Colon (tissue), 2 donors: ENCODE data around the gene RAB1A.
"Not testable (repeated sequence)": the region's sequence is repeated elsewhere in the genome, so short reads cannot be mapped to it uniquely, and the experiment has no call there.

ENCODE experiments used
- FAIRE-seq: peaks from 2 replicates; lab custom pipeline; 2012; peaks lifted over from hg19 to GRCh38; lab: Jason Lieb, UNC
- donor health status: control.
- donor health status: control.

Gene RAB1A

DNA sequence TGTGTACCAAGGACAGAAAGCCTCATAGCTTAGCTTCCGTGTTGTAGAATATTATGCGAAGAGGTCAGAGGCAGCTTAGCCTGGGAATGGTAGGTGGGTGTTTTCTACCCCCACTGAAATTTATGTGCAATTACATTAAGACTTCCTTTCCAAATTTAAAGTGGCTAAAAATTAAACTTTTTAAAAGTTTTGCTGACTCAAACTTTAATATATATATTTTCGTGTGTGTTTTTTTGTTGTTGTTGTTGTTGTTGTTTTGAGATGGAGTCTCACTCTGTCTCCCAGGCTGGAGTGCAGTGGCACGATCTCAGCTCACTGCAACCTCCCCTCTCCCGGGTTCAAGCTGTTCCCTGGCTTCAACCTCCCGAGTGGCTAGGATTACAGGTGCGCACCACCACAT, 4.3 kb upstream of the RAB1A start:
- no peak for FAIRE-seq

- FAIRE-seq: no peak
Observed at GRCh38 chr2:65133626-65134025, 3.7 kb upstream of the RAB1A start.

GRCh38 chr2:65132930-65133329, 3.0 kb upstream of the RAB1A start:
- FAIRE-seq: not testable (repeated sequence)

DNA sequence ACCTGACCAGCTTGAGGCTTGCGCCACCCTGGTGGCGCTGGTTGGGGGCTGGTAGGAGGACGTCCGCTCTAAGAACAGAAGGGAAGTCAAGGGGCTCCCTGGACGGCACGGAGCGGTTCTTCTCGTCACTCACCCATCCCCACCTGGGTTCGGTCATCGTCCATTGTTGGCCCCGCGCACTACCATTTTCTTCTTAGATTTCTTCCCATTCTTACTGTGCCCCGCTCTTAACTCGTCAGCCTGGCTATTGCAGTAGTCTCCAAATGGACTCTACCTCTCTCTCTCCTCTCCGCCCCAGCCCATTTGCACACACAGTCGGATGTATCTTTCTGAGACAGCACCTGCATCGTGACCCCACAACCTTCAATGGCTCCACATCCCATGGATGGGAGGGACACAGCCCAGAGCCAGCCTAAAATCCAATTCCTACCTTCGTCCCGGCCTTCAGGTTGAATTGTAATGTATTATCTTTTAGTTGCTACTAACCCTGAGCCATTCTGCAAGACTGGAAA, 814 bp upstream of the RAB1A start:
- no peak for FAIRE-seq

- no peak for FAIRE-seq
Observed at GRCh38 chr2:65129286-65129825, 550 bp downstream of the RAB1A start.

GRCh38 chr2:65128297-65129190, 1.4 kb downstream of the RAB1A start:
- no peak for FAIRE-seq

GRCh38 chr2:65125457-65125856, 4.4 kb downstream of the RAB1A start:
- not testable (repeated sequence) for FAIRE-seq

GRCh38 chr2:65122313-65122712, 7.6 kb downstream of the RAB1A start:
- no peak for FAIRE-seq

GRCh38 chr2:65120990-65121693, 8.8 kb downstream of the RAB1A start:
- no peak for FAIRE-seq

- FAIRE-seq: no peak
Observed at GRCh38 chr2:65116645-65117044, 13.3 kb downstream of the RAB1A start.

DNA sequence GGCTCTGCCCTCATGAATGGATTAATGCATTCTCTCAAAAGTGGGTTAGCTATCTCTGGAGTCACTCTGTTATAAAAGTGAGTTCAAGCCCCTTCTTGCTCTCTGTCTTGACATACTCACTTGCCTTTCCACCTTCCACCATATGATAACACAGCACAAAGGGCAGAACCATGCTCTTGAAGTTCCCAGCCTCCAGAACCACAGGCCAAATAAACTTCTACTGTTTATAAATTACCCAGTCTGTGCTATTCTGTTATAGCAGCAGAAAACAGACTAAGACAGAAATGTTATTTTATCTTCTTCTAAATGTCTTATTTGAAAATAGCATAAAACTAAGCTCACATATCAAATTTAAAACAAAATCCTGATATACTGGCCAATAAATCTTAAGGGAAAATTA, 15.0 kb downstream of the RAB1A start:
- FAIRE-seq: no peak

- FAIRE-seq: no peak
Observed at GRCh38 chr2:65113816-65114215, 16.1 kb downstream of the RAB1A start.

DNA sequence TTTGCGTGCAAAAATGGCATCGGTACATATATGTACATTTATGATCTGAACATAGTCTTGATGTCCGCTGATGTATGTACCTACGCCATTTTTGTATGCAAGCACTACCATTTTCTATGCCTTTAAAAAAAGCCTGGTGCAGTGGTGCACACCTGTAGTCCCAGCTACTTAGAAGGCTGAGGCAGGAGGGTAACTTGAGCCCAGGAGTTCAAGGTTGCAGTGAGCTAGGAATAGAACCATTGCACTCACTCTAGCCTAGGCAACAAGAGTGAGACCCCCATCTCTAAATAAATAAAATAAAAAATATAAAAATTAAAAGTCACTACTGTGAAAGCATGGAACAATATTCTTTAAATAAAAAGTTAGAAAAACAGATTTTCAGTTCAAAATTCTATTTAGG, 16.7 kb downstream of the RAB1A start:
- no peak for FAIRE-seq

DNA sequence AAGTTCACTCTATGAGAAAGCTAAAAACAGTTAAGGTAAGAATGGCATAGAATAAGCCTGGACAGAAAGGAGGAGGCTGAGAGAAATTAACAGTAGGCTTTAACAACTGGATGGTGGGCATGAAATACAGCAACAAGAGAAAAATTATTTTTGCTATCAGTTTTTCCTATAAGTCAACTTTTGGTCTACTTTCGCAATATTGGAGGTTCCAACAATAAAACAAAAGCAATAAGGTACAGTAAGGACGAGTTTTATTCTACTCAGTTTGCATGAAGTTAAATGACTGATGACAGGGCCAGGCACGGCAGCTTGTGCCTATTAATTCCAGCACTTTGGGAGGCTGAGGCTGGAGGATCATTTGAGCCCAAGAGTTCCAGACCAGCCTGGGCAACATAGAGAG, 17.3 kb downstream of the RAB1A start:
- no peak for FAIRE-seq

DNA sequence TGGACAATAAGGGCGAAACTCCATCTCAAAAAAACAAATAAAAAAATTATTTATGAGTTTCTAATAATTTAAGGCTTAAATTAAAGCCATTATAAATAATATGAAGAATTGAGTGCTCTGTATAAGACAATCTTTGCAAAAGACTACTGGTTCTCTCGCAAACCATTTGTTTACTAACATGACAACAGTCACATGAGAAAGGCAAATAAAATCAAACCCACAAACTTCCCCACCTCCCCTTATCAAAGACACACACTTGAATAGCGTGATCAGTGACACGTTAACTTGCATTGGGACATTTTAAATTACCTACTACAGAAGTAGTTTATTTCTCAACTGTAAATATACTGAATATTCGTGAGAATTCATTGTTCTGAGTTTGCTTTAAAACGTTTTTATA, 21.1 kb downstream of the RAB1A start:
- no peak for FAIRE-seq

DNA sequence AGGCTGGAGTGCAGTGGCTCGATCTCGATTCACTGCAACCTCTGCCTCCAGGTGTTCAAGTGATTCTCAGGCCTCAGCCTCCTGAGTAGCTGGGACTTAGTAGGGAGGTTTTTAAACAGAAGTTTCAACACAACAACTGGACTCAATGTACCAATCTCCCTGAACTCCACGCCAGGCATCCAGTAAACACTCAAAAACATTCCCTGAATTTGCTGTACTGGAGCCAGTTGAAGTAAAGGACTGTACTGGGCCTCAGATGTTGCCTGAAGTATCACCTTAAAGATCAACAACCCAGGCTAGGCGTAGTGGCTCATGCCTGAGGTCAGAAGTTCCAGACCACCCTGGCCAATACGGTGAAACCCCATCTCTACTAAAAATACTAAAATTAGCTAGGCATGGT, 22.4 kb downstream of the RAB1A start:
- no peak for FAIRE-seq

DNA sequence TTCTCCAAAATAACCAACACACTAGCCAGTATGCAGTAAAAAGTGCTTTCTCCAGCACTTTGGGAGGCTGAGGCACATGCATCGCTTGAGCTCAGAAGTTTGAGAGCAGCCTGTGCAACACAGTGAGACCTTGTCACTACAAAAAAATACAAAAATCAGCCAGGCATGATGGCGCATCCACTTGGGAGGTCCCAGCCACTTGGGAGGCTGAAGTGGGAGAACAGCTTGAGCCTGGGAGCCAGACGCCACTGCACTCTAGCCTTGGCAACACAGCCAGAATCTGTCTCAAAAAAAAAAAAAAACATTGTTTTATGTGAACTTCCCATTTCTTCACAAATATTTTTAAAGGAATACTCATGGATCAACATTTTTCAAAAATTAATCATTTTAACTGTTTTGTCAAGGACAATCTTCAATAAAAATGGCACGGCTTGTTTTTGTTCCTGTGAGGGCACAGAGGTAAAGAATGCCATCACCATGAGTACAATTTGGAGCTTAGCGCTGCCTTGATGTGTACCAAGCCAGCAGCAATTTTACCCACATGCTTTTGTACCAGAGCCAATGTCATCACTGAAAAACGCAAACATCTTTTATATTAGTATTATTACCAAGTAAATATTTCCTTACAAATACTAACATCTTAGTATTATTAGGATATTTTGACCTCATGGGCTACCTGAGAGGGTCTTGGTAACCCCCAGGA, 26.7 kb downstream of the RAB1A start:
- FAIRE-seq: no peak

DNA sequence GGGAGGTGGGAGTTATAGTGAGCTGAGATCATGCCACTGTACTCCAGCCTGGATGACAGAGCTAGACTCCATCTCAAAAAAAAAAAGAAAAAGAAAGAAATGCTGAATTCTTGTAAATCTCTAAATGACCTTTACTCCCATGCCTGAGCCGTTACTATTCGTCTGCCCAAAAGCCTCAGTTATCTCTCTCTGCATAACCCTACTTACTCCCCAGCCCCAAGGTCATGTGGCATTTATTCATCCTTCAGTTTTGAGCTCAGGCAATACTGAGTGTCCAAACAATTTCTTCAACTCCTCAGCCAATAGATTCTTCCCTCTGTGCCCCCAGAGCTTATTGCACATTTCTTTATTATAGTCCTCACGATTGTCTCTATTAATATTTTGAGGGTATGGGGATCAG, 28.8 kb downstream of the RAB1A start:
- FAIRE-seq: no peak

GRCh38 chr2:65098741-65099140, 31.2 kb downstream of the RAB1A start:
- no peak for FAIRE-seq

- FAIRE-seq: no peak
Observed at GRCh38 chr2:65097844-65098243, 32.1 kb downstream of the RAB1A start.

- FAIRE-seq: no peak
Observed at GRCh38 chr2:65096948-65097347, 33.0 kb downstream of the RAB1A start.

DNA sequence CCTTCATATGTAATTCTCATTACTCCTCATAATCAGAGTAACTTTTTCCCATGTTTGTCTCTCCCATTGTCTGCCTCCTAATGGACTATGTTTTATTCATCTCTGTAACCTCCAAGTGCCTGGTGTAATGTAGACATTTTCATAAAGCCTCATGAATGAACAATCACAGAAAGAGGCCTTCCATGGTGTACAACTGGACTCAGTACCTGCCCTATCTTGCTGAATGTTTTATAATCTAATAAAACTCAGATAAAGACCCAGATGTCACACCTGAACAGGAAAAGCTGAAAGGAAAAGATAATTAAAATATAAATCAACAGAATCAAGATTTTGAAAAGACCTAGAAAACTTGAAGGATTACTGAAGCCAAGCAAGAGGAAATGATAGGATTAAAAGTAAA, 36.7 kb downstream of the RAB1A start:
- FAIRE-seq: no peak
